Upper lobe of left lung (tissue), 4 donors: ENCODE measurements around the gene DPF3.

Experiments
- POLR2A ChIP-seq, 4 donors: fragments of 450-650 bp; IDR thresholded peaks; one replicate each; pipeline ENCODE4 v1.5.1; 2016 to 2017; ENCODE audit warnings: antibody characterized with exemption in 4 of 4, mild to moderate bottlenecking in 2 of 4
- POLR2AphosphoS5 ChIP-seq, 2 donors: sonication (generic); formaldehyde crosslinking; IDR thresholded peaks; one replicate each; pipeline ENCODE4 v1.5.1; 2017; ENCODE audit warnings: antibody characterized with exemption in 2 of 2

DNA sequence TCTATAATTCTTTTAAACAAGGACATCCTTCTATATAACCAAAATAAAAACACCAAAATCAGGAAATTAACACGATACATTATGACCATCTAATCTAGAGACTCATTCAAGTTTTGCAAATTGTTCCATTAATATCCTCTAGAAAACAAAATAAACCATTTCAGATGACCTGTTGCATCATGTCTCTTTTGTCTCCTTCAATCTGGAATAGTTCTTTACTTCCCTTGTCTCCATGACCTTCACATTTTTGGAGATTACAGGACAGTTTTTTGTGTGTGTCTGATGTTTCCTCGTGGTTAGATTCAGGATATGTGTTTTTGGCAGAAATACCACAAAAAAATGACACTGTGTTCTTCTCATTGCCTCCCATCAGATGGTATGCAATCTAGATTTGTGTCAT, 19.9 kb upstream of the DPF3 start:
- TF ChIP-seq POLR2A (IDR thresholded peaks at IDR 0.05): no peak
- TF ChIP-seq POLR2AphosphoS5 (IDR thresholded peaks at IDR 0.05): no peak
